ENCODE results near the gene HNF4A.

- no peak for TF ChIP-seq CTCF (IDR thresholded peaks at IDR 0.05; ENCODE audit: low read length)
- TF ChIP-seq EZH2 (IDR thresholded peaks at IDR 0.05; ENCODE audit: borderline replicate concordance, low read length) = no peak
Measured at GRCh38 chr20:44357555-44358125, 2.1 kb downstream of the HNF4A start.

Measured in OCI-LY1 (cell line).